Activated T-helper 1 cell treated with anti-CD3 and anti-CD28 coated beads, Interleukin-2, amount 50 U/mL, for 16 hours (primary cell): Measurements from ENCODE around the gene KRT31.
"Not testable (repeated sequence)": the region's sequence is repeated elsewhere in the genome, so short reads cannot be mapped to it uniquely, and the experiment has no call there.

Experiments
- DNase-seq, 2 donors: peaks; one replicate each; pipeline ENCODE4 v3.0.0-alpha.2; 2020; ENCODE audit warnings: low read depth in 1 of 2, low spot score in 1 of 2

KRT31 gene

GRCh38 chr17:41418116-41418860 lies 20.9 kb upstream of the KRT31 start:
- no peak for DNase-seq

- no peak for DNase-seq
Measured at GRCh38 chr17:41417576-41418015, 20.2 kb upstream of the KRT31 start.

- DNase-seq = no peak
Measured at GRCh38 chr17:41417127-41417526, 19.7 kb upstream of the KRT31 start.

GRCh38 chr17:41416479-41416878 lies 19.1 kb upstream of the KRT31 start:
- DNase-seq = no peak

- no peak for DNase-seq
Measured at GRCh38 chr17:41415833-41416335, 18.5 kb upstream of the KRT31 start.

- no peak for DNase-seq
Measured at GRCh38 chr17:41415411-41415810, 18.0 kb upstream of the KRT31 start.

- DNase-seq = no peak
Measured at GRCh38 chr17:41413982-41414381, 16.6 kb upstream of the KRT31 start.

GRCh38 chr17:41413353-41413957 lies 16.0 kb upstream of the KRT31 start:
- DNase-seq = no peak

GRCh38 chr17:41411072-41411840 lies 13.8 kb upstream of the KRT31 start:
- DNase-seq = no peak

GRCh38 chr17:41407226-41407625 lies 9.8 kb upstream of the KRT31 start:
- no peak for DNase-seq

- no peak for DNase-seq
Measured at GRCh38 chr17:41406205-41406604, 8.8 kb upstream of the KRT31 start.

- peak in 1 of 2 donors; percentile 12 for DNase-seq
Measured at GRCh38 chr17:41404024-41404671, 6.7 kb upstream of the KRT31 start.

GRCh38 chr17:41403404-41404023 lies 6.1 kb upstream of the KRT31 start:
- DNase-seq = no peak

GRCh38 chr17:41402161-41402560 lies 4.8 kb upstream of the KRT31 start:
- DNase-seq = no peak

GRCh38 chr17:41396340-41396739 lies 1.1 kb downstream of the KRT31 start:
- DNase-seq = no peak

DNA sequence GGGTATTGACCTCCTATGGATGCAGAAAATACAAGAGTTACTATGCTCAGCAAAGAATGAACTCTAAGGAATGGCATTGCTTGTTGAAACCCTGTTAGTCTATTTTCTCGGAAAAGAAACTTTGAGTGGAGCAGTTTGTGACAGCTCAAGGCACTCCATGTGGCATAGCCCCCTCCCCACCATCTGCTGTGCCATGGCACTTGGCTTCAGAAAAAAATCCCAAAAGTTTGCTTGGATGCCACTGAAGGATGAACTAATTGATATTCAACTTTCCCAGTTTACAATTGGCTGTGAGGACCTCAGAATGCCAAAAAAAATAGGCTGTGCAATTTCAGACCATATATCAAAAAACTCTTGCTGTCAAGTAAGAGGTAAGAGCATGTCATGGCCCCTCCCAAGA lies 1.8 kb downstream of the KRT31 start:
- no peak for DNase-seq

DNA sequence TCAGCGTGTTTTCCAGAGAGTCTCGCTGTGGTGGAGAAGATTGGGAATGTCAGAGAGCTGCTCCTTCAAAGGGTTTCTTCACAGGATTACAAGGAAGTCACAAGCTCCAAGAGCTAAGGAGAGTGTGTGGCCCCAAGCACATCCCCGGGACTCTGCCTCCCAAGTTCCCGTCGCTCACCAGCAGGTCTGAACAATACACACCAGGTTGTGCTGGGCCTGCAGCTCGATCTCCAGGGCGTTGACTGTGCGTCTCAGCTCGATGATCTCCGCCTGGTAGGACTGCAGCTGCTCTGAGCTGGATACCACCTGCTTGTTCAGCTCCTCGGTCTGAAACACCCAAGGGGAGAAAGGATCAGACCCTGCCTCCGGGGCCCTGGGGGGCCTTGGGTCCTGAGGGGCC lies 2.4 kb downstream of the KRT31 start:
- not testable (repeated sequence) for DNase-seq

GRCh38 chr17:41394254-41394996 lies 3.0 kb downstream of the KRT31 start:
- no peak for DNase-seq

GRCh38 chr17:41393826-41394225 lies 3.6 kb downstream of the KRT31 start:
- no peak for DNase-seq

DNA sequence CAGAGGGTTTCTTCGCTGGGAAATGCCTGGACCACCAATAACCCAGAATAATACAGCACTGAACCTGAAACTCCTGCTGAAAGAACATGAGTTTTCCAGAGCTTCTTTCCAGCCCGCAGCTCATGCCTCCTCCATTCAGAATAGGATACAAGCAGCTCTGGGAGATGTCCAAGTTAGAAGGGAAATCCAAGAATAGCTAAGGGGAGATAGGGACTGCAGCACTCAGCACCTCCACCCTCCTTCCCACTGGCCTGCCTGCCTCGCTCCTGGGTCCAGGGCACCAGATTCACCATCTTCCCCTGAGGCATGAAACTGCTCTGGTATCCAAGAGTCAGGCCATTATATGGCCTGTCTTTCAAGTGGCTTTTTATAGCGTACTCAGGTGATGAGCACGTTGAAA lies 4.1 kb downstream of the KRT31 start:
- no peak for DNase-seq
